Islet of Langerhans (tissue), 1 donor: ENCODE results near the gene ZNF277.
"Not testable (repeated sequence)": the region's sequence is repeated elsewhere in the genome, so short reads cannot be mapped to it uniquely, and the experiment has no call there.

Experiments
- FAIRE-seq: peaks from one replicate; lab custom pipeline; 2011; peaks lifted over from hg19 to GRCh38; lab: Jason Lieb, UNC

The ZNF277 gene

DNA sequence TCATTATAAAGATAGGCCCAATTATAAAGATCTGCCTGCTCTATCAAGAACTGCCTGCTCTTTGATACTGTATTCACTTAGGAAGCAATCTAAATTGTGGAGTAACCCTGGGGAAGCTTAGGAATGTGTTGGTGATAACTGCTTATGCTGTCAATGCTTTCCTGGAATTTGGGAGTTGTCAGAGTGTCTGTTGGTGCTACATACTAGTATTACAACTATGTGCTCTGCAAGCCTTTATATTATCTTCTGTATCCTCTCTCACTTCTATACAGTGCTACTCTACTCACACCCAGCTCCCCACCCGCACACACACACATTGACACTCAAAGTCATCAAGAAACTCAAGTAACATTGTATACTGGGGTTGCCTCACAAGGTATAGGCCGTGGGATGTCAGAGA lies 6.1 kb downstream of the ZNF277 start:
- FAIRE-seq: no peak

GRCh38 chr7:112213735-112214134 lies 7.2 kb downstream of the ZNF277 start:
- FAIRE-seq: no peak

DNA sequence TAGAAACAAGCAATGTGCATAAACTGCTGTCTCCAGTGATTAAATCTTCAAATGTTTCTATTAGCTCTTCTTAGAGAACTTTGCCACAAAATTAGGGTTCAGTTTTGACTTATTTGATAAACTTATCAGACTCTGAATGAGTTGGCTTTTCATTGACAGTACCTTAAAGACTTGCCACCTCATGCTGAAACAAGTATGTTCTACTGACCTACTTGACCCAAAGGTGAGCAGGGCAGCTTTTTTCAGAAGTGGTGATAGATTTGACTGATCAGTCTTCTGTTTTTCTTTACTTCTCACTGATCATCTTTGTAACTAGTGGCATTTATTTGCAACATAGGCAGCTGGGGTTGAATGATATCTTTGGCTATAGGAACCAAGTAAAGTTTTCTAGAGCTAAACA lies 7.8 kb downstream of the ZNF277 start:
- FAIRE-seq: no peak

- FAIRE-seq: no peak
Measured at GRCh38 chr7:112214883-112215282, 8.4 kb downstream of the ZNF277 start.

GRCh38 chr7:112215787-112216186 lies 9.3 kb downstream of the ZNF277 start:
- no peak for FAIRE-seq

DNA sequence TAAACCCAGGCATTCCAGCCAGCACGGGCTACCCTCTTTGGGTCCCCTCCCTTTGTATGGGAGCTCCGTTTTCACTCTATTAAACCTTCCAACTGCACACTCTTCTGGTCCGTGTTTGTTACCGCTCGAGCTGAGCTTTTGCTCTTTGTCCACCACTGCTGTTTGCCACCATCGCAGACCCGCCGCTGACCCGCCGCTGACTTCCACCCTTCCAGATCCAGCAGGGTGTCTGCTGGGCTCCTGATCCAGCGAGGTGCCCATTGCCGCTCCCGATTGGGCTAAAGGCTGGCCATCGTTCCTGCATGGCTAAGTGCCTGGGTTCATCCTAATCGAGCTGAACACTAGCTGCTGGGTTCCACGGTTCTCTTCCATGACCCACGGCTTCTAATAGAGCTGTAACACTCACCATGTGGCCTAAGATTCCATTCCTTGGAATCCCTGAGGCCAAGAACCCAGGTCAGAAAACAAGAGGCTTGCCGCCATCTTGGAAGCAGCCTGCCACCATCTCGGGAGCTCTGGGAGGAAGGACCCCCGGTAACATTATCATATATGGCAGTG lies 14.5 kb downstream of the ZNF277 start:
- no peak for FAIRE-seq

GRCh38 chr7:112223310-112223709 lies 16.8 kb downstream of the ZNF277 start:
- FAIRE-seq: no peak

DNA sequence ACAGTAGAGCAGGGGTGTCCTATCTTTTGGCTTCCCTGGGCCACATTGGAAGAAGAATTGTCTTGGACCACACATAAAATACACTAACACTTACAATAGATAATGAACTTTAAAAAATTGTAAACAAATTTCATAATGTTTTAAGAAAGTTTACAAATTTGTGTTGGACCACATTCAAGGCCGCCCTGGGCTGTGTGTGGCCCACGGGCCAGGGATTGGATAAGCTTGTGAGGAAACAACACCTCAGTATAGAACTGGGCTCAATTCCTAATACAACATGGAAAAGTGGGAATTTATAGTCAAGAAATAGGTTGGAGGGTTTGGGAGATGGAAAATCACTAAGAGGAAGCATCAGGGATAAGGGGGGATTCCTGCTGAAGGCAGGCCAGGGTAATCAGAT lies 17.7 kb downstream of the ZNF277 start:
- FAIRE-seq: no peak

GRCh38 chr7:112225006-112225405 lies 18.5 kb downstream of the ZNF277 start:
- no peak for FAIRE-seq

GRCh38 chr7:112226701-112227276 lies 20.3 kb downstream of the ZNF277 start:
- peak; percentile 81 for FAIRE-seq

DNA sequence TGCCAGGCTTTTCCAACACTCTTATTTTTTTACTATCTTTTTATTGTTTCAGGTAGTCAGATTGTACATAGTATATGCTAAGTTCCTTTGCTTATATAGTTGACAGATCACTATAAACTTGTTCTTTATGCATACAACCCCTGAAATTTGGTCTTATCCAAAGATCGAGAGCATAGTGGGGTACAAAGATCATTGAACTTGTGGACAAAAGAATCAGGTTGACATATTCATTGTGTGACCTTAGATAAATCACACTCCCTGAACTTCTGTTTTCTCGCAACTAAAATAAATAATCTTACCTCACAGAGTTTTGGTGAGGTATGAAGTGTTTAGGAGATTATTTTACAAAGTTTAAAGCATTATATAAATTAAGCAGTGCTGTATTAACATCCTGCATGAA lies 22.1 kb downstream of the ZNF277 start:
- FAIRE-seq: no peak

- FAIRE-seq: no peak
Measured at GRCh38 chr7:112232212-112232978, 25.9 kb downstream of the ZNF277 start.

GRCh38 chr7:112233048-112233697 lies 26.7 kb downstream of the ZNF277 start:
- FAIRE-seq: no peak

GRCh38 chr7:112234147-112234546 lies 27.7 kb downstream of the ZNF277 start:
- FAIRE-seq: no peak

- FAIRE-seq: no peak
Measured at GRCh38 chr7:112236597-112236996, 30.1 kb downstream of the ZNF277 start.

- FAIRE-seq: no peak
Measured at GRCh38 chr7:112238330-112238729, 31.8 kb downstream of the ZNF277 start.

DNA sequence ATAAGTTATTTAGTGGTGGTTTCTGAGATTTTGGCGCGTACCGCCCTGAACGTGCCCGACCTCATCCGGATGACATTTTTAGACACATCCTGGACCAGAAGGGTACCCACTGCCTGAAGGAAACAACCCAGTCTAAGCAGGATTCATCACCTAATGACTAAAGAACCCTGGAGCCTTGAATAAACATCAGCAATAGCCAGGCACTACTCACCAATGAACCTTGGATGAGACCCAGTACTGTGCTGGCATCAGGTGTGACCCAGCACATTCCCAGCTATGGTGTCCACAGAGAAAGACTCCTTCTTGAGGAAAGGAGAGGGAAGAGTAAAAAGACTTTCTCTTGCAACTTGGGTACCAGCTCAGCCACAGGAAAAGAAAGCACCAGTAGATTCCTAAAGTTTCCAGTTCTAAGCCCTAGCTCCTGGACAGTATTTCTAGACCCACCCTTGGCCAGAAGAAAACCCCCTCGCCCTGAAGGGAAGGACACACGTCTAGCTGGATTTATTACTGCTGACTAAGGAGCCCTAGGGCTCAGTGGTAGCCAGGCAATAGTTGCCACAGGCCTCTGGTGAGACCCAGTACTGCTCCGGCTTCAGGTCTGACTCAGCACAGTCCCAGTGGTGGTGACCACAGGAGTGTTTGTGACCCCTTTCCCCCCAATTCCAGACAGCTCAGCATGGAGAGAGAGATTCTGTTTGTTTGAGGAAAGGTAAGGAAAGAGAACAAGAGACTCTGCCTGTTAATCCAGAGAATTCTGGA lies 32.5 kb downstream of the ZNF277 start:
- FAIRE-seq: no peak

GRCh38 chr7:112248598-112248997 lies 42.1 kb downstream of the ZNF277 start:
- no peak for FAIRE-seq

GRCh38 chr7:112249967-112250366 lies 43.5 kb downstream of the ZNF277 start:
- not testable (repeated sequence) for FAIRE-seq

DNA sequence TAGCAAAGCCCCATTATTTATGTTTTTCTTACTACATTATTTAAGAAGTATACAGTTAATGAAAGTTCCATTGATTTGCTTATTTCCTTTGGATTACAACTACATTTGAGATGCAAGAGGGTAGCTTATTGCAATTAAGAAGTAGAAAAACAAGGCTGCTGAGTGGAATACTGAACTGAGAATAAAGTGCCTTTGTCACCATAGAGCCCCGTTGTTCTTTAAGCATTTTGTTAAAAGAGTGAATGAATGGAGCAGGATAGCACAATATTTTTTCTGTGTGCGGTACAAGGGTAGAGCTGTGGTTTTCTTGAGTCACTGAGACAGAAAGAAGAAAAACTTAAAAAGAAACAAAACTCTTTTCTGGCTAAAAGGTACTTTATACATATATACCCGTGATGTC lies 45.6 kb downstream of the ZNF277 start:
- no peak for FAIRE-seq

DNA sequence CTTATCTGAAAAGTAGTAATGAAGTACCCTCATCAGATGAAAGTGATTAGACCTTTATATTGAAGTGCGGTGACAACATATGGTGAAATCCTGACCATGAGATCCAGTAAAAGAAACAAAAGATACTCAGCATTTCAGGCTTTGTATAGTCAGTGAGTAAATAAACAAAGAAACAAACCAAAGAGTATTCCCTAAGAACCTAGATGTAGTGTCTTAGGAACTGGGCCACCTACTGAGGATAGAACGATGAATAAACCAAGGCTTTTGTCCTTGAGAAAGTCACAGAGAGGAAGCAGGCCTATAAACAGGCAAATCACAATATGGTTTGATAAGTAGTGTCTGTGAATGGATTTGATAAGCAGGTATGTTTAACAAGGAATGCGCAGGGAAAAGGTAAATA lies 46.2 kb downstream of the ZNF277 start:
- no peak for FAIRE-seq

GRCh38 chr7:112254156-112254555 lies 47.7 kb downstream of the ZNF277 start:
- FAIRE-seq: no peak
